PC-9 (cell line): ENCODE data around the gene EML6.

Experiments
- EZH2 ChIP-seq: fragments of 200-600 bp; sonication (generic); IDR thresholded peaks from 2 replicates; pipeline ENCODE4 v1.8.0; 2017; ENCODE audit warnings: antibody characterized with exemption, low read depth
- TF ChIP-seq, protein P1 (sequence below): fragments of 200-600 bp; sonication (generic); conservative IDR thresholded peaks from 2 replicates; pipeline ENCODE4 v1.6.1; 2017; ENCODE audit warnings: mixed run types, antibody characterized with exemption, mild to moderate bottlenecking, moderate library complexity

- TF ChIP-seq, protein P1, sequence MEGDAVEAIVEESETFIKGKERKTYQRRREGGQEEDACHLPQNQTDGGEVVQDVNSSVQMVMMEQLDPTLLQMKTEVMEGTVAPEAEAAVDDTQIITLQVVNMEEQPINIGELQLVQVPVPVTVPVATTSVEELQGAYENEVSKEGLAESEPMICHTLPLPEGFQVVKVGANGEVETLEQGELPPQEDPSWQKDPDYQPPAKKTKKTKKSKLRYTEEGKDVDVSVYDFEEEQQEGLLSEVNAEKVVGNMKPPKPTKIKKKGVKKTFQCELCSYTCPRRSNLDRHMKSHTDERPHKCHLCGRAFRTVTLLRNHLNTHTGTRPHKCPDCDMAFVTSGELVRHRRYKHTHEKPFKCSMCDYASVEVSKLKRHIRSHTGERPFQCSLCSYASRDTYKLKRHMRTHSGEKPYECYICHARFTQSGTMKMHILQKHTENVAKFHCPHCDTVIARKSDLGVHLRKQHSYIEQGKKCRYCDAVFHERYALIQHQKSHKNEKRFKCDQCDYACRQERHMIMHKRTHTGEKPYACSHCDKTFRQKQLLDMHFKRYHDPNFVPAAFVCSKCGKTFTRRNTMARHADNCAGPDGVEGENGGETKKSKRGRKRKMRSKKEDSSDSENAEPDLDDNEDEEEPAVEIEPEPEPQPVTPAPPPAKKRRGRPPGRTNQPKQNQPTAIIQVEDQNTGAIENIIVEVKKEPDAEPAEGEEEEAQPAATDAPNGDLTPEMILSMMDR = no peak
- no peak for TF ChIP-seq EZH2
Observed at GRCh38 chr2:54683596-54683995, 39.9 kb upstream of the EML6 start.
